ENCODE measurements around the gene ADAM10. TPM values are rescaled to one million over a fixed set of nuclear protein-coding genes. Genes with fewer than 3 reads are reported as not detected.

The ADAM10 gene
- total RNA-seq, 1 experiment from 2014 or later: 159 TPM

- H3K4me1 ChIP-seq (ENCODE audit: insufficient read depth, low read length): no peaks in the 10 kb centered on the region; the same call in 1 of the 2 replicates
- no peak overlapping the region for H4K91ac ChIP-seq (ENCODE audit: insufficient read length, low read depth, low read length)
- no peak overlapping the region for H3K27ac ChIP-seq (ENCODE audit: insufficient read length, low read depth, low read length)
- no peak overlapping the region for H4K8ac ChIP-seq (replicated peaks; ENCODE audit: insufficient read length, low read depth, low read length)
- peaks cover 0 to 4% (median 2%) of the 10 kb centered on the region in 3 experiments; a peak in 3 of 7 replicates for H3K36me3 Mint-ChIP-seq (ENCODE audit: insufficient read depth in 1 of 3, low read depth in 3 of 3)
- H2AK5ac ChIP-seq (ENCODE audit: insufficient read length, low read length): no peak overlapping the region
- H3K14ac ChIP-seq (ENCODE audit: insufficient read depth, low read length): no peak overlapping the region
- H3K9me3 ChIP-seq (ENCODE audit: control insufficient read depth, low read depth, low read length): no peaks in the 10 kb centered on the region
- no peaks in the 10 kb centered on the region for H4K20me1 ChIP-seq (ENCODE audit: control insufficient read depth, insufficient read depth, insufficient read length)
- H3K18ac ChIP-seq (ENCODE audit: insufficient read length, low read depth, low read length): no peak overlapping the region
- H3K79me2 ChIP-seq (ENCODE audit: insufficient read depth, low read length): peaks cover 18% of the 10 kb centered on the region; the same call in 1 of the 2 replicates
- no peak overlapping the region for H4K5ac ChIP-seq (ENCODE audit: insufficient read length, low read depth, low read length)
- H3K27me3 ChIP-seq (ENCODE audit: insufficient read depth, low read length): no peaks in the 10 kb centered on the region
- no peak overlapping the region for H2BK5ac ChIP-seq (ENCODE audit: insufficient read length, low read length)
- WGBS (ENCODE audit: extremely low coverage, insufficient read length, low lambda C conversion rate): no CpG with 5 or more reads among the region's 12 CpGs
- no peaks in the 10 kb centered on the region for H3K23me2 ChIP-seq (ENCODE audit: insufficient read length, low read depth, low read length, poor library complexity, severe bottlenecking)
- no peak for DNase-seq
- H3K23ac ChIP-seq (ENCODE audit: insufficient read length, low read depth, low read length): no peak overlapping the region
- no peak overlapping the region for H3K4ac ChIP-seq (ENCODE audit: low read depth, low read length)
- no peaks in the 10 kb centered on the region for H3K9me3 Mint-ChIP-seq
- H2AFZ ChIP-seq (ENCODE audit: low read length): no peak overlapping the region
- H2BK12ac ChIP-seq (ENCODE audit: insufficient read length, low read depth, low read length): no peak overlapping the region
- H2BK15ac ChIP-seq (ENCODE audit: low read depth, low read length): no peak overlapping the region
- no peaks in the 10 kb centered on the region for H3K27me3 Mint-ChIP-seq (ENCODE audit: low read depth)
- H3T11ph ChIP-seq (ENCODE audit: low read length): no peak overlapping the region
- no peak overlapping the region for H2BK20ac ChIP-seq (ENCODE audit: low read depth, low read length, poor library complexity, severe bottlenecking)
- H3K4me3 Mint-ChIP-seq: no peak overlapping the region
- no peak overlapping the region for H3K4me2 ChIP-seq (ENCODE audit: insufficient read depth, insufficient read length, low read length)
- H3K9ac ChIP-seq (ENCODE audit: extremely low read depth, insufficient read length, low read length): no peak overlapping the region
- no peak overlapping the region for H3K27ac Mint-ChIP-seq
- H2BK120ac ChIP-seq (ENCODE audit: low read depth, low read length, poor library complexity, severe bottlenecking): no peak overlapping the region
- H3K4me1 Mint-ChIP-seq: peaks cover 20 to 27% of the 10 kb centered on the region in 2 experiments
- peaks cover 8% of the 10 kb centered on the region for H3K79me1 ChIP-seq (ENCODE audit: insufficient read depth, low read depth, low read length, poor library complexity, severe bottlenecking)
- H3K56ac ChIP-seq (ENCODE audit: insufficient read length, low read depth, low read length): no peak overlapping the region
- no peak for TF ChIP-seq CTCF (conservative IDR thresholded peaks at IDR 0.05)
These were observed 22.6 kb downstream of the ADAM10 start for GRCh38 chr15:58726867-58727266.

Measured in H9 (cell line).